SW 1271 (cell line): Measurements from ENCODE around the gene RFPL4A.

Experiments used
- DNase-seq, 2 experiments: peaks; one replicate each; lab custom pipeline; 2025; lab: John Stamatoyannopoulos, UW

The RFPL4A gene

DNA sequence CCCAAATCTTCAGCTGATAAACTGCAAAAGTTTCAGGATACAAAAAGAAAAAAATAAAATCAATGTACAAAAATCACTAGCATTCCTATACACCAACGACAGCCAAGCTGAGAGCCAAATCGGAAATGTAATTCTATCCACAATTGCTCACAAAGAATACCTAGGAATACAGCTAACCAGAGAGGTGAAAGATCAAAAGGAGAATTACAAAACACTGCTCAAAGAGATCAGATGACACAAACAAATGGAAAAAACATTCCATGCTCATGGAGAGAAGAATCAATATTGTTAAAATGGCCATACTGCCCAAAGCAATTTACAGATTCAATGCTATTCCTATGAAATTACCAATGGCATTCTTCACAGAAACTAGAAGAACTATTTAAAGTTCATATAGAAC, 43.4 kb downstream of the RFPL4A start:
- no peak for DNase-seq

DNA sequence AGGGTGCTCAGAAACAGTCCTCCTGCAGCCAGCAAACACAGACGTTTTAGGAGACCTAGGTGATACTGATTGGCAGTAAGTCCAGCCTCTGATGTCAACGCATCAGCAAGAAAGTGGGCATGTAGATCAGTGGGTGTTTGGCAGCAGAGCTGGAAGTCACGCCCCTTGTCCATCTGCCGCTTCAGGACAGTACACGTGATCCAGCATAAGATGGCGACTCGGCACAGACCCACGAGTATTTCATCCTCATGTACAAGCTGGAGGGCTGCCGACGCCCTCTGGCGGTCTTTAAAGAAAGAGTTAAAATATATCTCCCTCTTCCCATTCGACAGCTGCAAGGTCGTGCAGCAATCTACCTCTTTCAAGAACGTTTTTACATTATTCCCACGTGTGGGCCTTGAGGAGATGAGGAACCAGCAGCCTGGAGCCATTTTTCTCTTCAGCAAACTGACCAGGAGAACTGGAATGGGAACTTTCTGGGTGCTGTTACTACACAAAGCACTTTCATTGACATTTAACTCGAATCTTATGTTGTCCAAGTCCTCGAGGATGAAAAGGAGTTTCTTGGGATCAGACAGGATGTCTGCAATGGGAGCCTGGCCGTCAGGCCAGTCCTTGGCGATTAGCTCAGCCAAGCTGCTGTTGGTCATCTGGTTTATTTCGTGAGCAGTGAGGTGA, 50.6 kb downstream of the RFPL4A start:
- peak in 1 of 2 experiments; percentile 53 for DNase-seq

DNA sequence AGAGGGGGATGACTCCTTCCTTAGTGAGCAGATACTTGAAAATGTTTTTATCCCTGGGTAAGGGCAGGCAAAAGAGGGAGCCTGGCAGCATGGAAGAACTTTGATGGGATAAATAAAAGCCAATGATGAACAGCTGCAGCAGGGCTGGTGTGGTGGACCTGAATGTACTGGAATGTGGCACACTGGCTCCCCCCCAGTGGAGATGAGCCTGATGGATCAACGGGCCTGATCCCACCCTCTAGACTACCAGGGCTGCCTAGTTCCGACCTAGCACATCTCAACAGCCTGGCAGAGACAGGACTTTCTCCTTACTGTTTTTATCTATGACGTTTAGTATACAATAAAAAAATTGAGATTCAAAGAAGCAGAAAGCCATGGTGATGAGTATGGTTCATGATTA, 52.4 kb downstream of the RFPL4A start:
- no peak for DNase-seq

DNA sequence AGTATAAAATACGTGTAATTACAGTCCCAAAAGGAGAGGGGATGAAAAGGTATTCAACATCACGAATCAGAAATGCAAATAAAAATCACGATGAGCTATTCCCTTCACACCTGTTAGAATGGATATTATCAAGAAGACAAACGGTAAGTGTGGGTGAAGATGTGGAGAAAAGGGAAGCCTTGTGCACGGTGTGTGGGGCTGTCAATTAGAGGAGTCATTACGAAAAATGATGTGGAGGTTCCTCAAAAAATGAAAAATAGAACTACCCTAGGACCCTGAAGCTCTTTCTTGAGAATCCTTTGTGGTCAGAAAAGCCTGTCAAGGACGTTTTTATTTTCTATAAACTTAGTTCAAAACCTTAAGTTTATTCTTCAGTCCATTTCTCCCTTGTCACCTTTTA, 53.6 kb downstream of the RFPL4A start:
- no peak for DNase-seq
